Gastroesophageal sphincter (tissue), 4 donors: ENCODE results near the gene ANKS1A. TPM values are rescaled to one million over a fixed set of nuclear protein-coding genes. Genes with fewer than 3 reads are reported as not detected.
"Not testable (repeated sequence)": the region's sequence is repeated elsewhere in the genome, so short reads cannot be mapped to it uniquely, and the experiment has no call there.

ENCODE experiments used
- ATAC-seq: fragments of 150-250 bp; one replicate; pipeline ENCODE4 v1.9.1; 2016; ENCODE audit warnings: mild to moderate bottlenecking, moderate library complexity
- H3K27ac ChIP-seq, 4 donors: fragments of 200-600 bp; sonication (generic) in 3 of 4; 1 replicate in 3 of 4; 2 replicates in 1 of 4; pipeline ENCODE4 v1.5.1; 2016 to 2019
- H3K27me3 ChIP-seq: fragments of 200-600 bp; sonication (generic); one replicate; pipeline ENCODE4 v1.5.1; 2019
- H3K36me3 ChIP-seq, 2 donors: fragments of 200-600 bp; sonication (generic); one replicate each; pipeline ENCODE4 v1.5.1; 2019; ENCODE audit warnings: control low read depth in 1 of 2
- H3K4me1 ChIP-seq, 3 donors: fragments of 200-600 bp; sonication (generic); 1 replicate in 2 of 3; 2 replicates in 1 of 3; pipeline ENCODE4 v1.5.1; 2016 to 2019; ENCODE audit warnings: control low read depth in 2 of 3
- H3K4me3 ChIP-seq, 2 donors: fragments of 200-600 bp; sonication (generic); one replicate each; pipeline ENCODE4 v1.5.1; 2019; ENCODE audit warnings: mild to moderate bottlenecking in 1 of 2, moderate library complexity in 1 of 2
- H3K9me3 ChIP-seq, 3 donors: fragments of 200-600 bp; sonication (generic); one replicate each; pipeline ENCODE4 v1.5.1; 2017 to 2019; ENCODE audit warnings: control low read depth in 2 of 3
- EP300 ChIP-seq: sonication (generic); formaldehyde crosslinking; IDR thresholded peaks from one replicate; pipeline ENCODE4 v1.6.1; 2017; ENCODE audit warnings: antibody characterized with exemption, mild to moderate bottlenecking
- POLR2A ChIP-seq, 2 donors: fragments of 450-650 bp; IDR thresholded peaks; one replicate each; pipeline ENCODE4 v1.6.1; 2017; ENCODE audit warnings: antibody characterized with exemption in 2 of 2, mild to moderate bottlenecking in 2 of 2, moderate library complexity in 1 of 2
- POLR2AphosphoS5 ChIP-seq: sonication (generic); formaldehyde crosslinking; IDR thresholded peaks from one replicate; pipeline ENCODE4 v1.6.1; 2017; ENCODE audit warnings: antibody characterized with exemption
- WGBS, 2 donors: methylation state at CpG; one replicate each; pipeline ENCODE4 v1.1.5; 2018; ENCODE audit warnings: low coverage in 1 of 2; 5-methylcytosine and 5-hydroxymethylcytosine counted together
- total RNA-seq, 4 donors: library from RNA; depleted of rRNA; stranded (reverse); fragments of >200 nt; gene quantifications; one replicate each; pipeline ENCODE4 v1.1.0, GENCODE V29; 2016
- TF ChIP-seq, protein P1 (sequence below), 4 experiments: fragments of 200-600 bp in 2 of 4; fragments of 450-650 bp in 2 of 4; sonication (generic) in 1 of 4; IDR thresholded peaks; one replicate each; pipeline ENCODE4 v1.5.1; 2017 to 2019; ENCODE audit warnings: antibody characterized with exemption in 4 of 4, mild to moderate bottlenecking in 2 of 4, moderate library complexity in 2 of 4

The ANKS1A gene
- total RNA-seq, 4 donors from 2014 or later: 52.0 to 135 (median 88.4) TPM

DNA sequence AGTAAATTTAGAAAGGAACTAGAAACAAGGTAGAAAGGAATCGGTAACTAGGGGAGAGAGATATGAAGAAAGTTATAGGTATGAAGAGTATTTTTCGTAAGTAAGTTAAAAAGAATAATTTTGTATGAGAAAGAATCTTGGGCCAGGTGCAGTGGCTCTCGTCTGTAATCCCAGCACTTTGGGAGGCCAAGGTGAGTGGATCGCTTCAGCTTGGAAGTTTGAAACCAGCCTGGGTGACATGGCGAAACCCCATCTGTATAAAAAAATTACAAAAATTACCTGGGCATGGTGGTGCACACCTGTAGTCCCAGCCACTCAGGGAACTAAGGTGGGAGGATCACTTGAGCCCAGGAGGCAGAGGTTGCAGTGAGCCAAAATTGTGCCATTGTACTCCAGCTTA is 210.1 kb downstream of the ANKS1A start:
- Histone ChIP-seq H3K9me3 (no peaks in the 10 kb centered on the region), H3K4me3 (no peak overlapping the region), H3K27me3 (no peaks in the 10 kb centered on the region), H3K4me1 (peaks cover 6 to 24% (median 12%) of the 10 kb centered on the region in 3 donors), H3K27ac (no peak overlapping the region), H3K36me3 (no peaks in the 10 kb centered on the region)
- TF ChIP-seq, protein P1, sequence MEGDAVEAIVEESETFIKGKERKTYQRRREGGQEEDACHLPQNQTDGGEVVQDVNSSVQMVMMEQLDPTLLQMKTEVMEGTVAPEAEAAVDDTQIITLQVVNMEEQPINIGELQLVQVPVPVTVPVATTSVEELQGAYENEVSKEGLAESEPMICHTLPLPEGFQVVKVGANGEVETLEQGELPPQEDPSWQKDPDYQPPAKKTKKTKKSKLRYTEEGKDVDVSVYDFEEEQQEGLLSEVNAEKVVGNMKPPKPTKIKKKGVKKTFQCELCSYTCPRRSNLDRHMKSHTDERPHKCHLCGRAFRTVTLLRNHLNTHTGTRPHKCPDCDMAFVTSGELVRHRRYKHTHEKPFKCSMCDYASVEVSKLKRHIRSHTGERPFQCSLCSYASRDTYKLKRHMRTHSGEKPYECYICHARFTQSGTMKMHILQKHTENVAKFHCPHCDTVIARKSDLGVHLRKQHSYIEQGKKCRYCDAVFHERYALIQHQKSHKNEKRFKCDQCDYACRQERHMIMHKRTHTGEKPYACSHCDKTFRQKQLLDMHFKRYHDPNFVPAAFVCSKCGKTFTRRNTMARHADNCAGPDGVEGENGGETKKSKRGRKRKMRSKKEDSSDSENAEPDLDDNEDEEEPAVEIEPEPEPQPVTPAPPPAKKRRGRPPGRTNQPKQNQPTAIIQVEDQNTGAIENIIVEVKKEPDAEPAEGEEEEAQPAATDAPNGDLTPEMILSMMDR (IDR thresholded peaks at IDR 0.05): no peak
- TF ChIP-seq POLR2AphosphoS5 (no peak), POLR2A (IDR thresholded peaks at IDR 0.05) (no peak), EP300 (no peak)
- ATAC-seq: no peak
- 93 to 95% methylated on average over 5 of the region's 5 CpGs for WGBS, 2 donors

DNA sequence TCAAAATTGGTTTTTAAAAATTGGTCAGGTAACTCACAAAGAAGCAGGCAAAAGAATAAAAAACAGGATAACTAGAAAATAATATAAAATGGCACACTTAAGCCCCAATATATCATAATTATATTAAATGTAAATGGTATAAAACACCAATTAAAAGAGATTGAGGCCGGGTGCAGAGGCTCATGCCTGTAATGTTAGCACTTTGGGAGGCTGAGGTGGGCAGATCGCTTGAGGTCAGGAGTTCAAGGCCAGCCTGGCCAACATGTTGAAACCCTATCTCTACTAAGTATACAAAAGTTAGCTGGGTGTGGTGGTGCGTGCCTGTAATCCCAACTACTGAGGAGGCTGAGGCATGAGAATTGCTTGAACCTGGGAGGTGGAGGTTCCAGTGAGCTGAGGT is 216.0 kb downstream of the ANKS1A start:
- no peak for TF ChIP-seq EP300
- TF ChIP-seq, protein P1 (IDR thresholded peaks at IDR 0.05): no peak
- TF ChIP-seq POLR2A (IDR thresholded peaks at IDR 0.05): no peak
- TF ChIP-seq POLR2AphosphoS5: no peak
- Histone ChIP-seq H3K36me3 (no peaks in the 10 kb centered on the region), H3K9me3 (no peaks in the 10 kb centered on the region), H3K27ac (no peak overlapping the region), H3K4me3 (no peak overlapping the region), H3K4me1 (no peaks in the 10 kb centered on the region), H3K27me3 (no peaks in the 10 kb centered on the region)
- ATAC-seq: no peak
- 80 to 92% methylated on average over 1 to 3 of the region's 3 CpGs for WGBS, 2 donors

DNA sequence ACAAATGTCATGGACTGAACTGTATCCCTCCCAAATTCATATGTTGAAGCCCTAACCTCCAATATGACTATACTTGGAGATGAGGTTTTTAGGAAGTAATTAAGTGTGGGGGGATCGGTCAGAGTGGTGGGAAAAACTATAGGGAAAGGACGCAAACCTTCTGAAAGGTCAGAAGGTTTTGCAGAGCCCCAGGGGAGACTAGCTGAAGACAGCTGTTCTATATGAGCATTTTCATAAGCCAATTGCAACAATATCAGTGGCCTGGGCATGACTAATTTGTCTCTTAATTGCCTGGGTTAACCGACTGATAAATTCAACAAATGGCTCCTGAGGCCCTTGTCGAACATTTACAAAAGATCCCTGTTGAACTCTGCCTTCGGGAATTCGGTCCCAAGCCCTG is 217.0 kb downstream of the ANKS1A start:
- not testable (repeated sequence) for ATAC-seq, H3K4me1 ChIP-seq, H3K27me3 ChIP-seq, H3K27ac ChIP-seq, H3K4me3 ChIP-seq, H3K9me3 ChIP-seq, H3K36me3 ChIP-seq
- 69 to 81% methylated on average over 4 to 6 of the region's 6 CpGs for WGBS, 2 donors

DNA sequence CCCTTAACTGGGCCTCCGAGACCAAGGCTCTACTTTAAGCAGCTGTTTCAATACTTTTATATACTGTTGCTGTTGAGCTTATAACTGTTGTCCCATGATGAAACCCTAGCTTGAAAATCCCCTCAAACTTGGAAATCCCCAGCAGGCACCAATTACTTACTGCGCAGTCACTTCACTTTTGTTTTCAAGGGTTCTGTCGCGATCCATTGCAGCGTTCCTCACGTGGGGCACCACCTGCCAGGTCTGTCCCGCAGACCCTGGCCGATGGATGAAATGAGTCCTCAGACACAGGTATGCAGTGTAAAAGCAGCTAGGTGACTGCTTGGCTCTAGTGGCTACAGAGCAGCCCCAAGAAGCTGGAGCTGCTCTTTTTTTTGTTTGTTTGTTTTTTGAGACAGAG is 218.2 kb downstream of the ANKS1A start:
- 40 to 82% methylated on average over 1 to 7 of the region's 8 CpGs for WGBS, 2 donors
- ATAC-seq, H3K9me3 ChIP-seq: not testable (repeated sequence)

DNA sequence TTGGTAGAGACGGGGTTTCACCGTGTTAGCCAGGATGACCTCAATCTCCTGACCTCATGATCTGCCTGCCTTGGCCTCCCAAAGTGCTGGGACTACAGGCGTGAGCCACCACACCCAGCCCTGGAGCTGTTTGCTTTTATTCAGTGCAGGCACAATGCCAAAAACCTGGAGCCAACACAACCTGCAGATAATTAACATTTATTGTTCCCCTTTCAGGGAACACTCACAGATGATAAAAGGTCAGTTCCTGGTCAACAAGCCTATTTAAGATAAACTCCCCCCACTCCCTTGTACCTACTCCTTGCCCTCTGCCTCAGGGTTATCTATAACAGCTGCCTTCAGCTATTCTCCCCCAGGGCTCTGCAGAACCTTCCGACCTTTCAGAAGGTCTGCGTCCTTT is 218.7 kb downstream of the ANKS1A start:
- ATAC-seq, H3K4me1 ChIP-seq, H3K4me3 ChIP-seq, H3K9me3 ChIP-seq, H3K27me3 ChIP-seq, H3K27ac ChIP-seq, H3K36me3 ChIP-seq: not testable (repeated sequence)
- WGBS, 2 donors: 53 to 55% methylated on average over 2 of the region's 5 CpGs

More for the DNA sequence above, 218.2 kb downstream of the ANKS1A start:
- H3K36me3 ChIP-seq, H3K27ac ChIP-seq, H3K4me1 ChIP-seq, H3K4me3 ChIP-seq, H3K27me3 ChIP-seq: not testable (repeated sequence)

DNA sequence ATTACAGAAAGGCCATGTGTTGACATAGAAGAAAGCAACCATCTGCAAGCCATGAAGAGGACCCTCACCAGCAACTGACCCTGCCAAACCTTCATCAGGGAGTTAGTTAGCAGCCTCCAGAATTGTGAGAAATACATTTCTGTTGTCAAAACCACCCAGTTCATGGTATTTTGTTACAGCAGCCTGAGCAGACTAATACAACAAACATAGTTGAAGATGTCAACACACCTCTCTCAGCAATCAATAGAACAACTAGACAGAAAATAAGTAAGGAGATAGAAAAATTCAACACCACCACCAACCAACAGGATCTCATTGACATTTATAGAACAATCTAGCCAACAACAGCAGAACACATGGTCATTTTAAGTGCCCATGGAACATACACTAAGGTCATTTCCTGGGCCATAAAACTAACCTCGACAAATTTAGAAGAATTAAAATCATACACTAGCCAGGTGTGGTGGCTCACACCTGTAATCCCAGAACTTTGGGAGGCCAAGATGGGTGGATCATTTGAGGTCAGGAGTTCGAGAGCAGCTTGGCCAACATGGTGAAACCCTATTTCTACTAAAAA is 219.3 kb downstream of the ANKS1A start:
- Histone ChIP-seq H3K9me3 (no peaks in the 10 kb centered on the region), H3K27ac (no peak overlapping the region), H3K36me3 (no peaks in the 10 kb centered on the region), H3K27me3 (no peaks in the 10 kb centered on the region), H3K4me1 (no peaks in the 10 kb centered on the region), H3K4me3 (no peak overlapping the region)
- no peak for ATAC-seq
- 83 to 92% methylated on average over 1 to 2 of the region's 2 CpGs for WGBS, 2 donors
- TF ChIP-seq, protein P1 (IDR thresholded peaks at IDR 0.05): no peak
- no peak for TF ChIP-seq EP300
- no peak for TF ChIP-seq POLR2A (IDR thresholded peaks at IDR 0.05)
- no peak for TF ChIP-seq POLR2AphosphoS5
